Caco-2 (cell line): Measurements from ENCODE around the gene GBA3. TPM values are rescaled to one million over a fixed set of nuclear protein-coding genes. Genes with fewer than 3 reads are reported as not detected.

Experiments used
- BruUV-seq: library from RNA; stranded (reverse); fragments of 400-500 nt; replicated peaks from 2 replicates; lab custom pipeline; 2021; lab: Mats Ljungman, UMichigan
- CTCF ChIA-PET: fragments of 300-600 bp; sonication (Branson Sonifier 250); formaldehyde crosslinking; loops from one replicate; lab custom pipeline; 2022; ENCODE audit warnings: antibody characterized with exemption; lab: Charles Lee
- POLR2A ChIA-PET: fragments of 300-600 bp; sonication (Branson Sonifier 250); formaldehyde crosslinking; loops from one replicate; lab custom pipeline; 2022; ENCODE audit warnings: antibody characterized with exemption; lab: Charles Lee
- DNase-seq, 2 experiments: peaks; one replicate each; pipeline versions ENCODE4 v3.0.0 to v3.0.0-alpha.2; 2020 to 2022
- H3K27me3 ChIP-seq: replicated peaks from 2 replicates; pipeline ENCODE4 v1.6.0; 2011; ENCODE audit warnings: low read length; ENCODE audit not compliant: control insufficient read depth, insufficient read depth
- H3K36me3 ChIP-seq: 2 replicates; pipeline ENCODE4 v1.5.1; 2011; ENCODE audit warnings: low read length; ENCODE audit not compliant: control insufficient read depth, insufficient read depth
- H3K4me1 ChIP-seq: fragments of 250-450 bp; sonication (Bioruptor Pico); 2 replicates; pipeline ENCODE4 v1.5.1; 2020; ENCODE audit warnings: mild to moderate bottlenecking
- H3K4me3 ChIP-seq: 2 replicates; pipeline ENCODE4 v1.5.1; 2011; ENCODE audit warnings: low read depth, mild to moderate bottlenecking, control low read depth, low read length
- H3K9me3 ChIP-seq: fragments of 250-450 bp; sonication (Bioruptor Pico); 2 replicates; pipeline ENCODE4 v1.5.1; 2020; ENCODE audit warnings: mild to moderate bottlenecking, moderate library complexity
- H3K27ac Mint-ChIP-seq: one replicate; pipeline ENCODE4 v1.8.0; 2022; ENCODE audit warnings: mixed read lengths; ENCODE audit not compliant: unreplicated experiment
- H3K27me3 Mint-ChIP-seq: one replicate; pipeline ENCODE4 v1.8.0; 2022; ENCODE audit warnings: mixed read lengths; ENCODE audit not compliant: insufficient read depth, unreplicated experiment
- H3K36me3 Mint-ChIP-seq: one replicate; pipeline ENCODE4 v1.8.0; 2022; ENCODE audit warnings: mild to moderate bottlenecking, mixed read lengths; ENCODE audit not compliant: insufficient read depth, unreplicated experiment
- H3K4me1 Mint-ChIP-seq: one replicate; pipeline ENCODE4 v1.8.0; 2022; ENCODE audit warnings: low read depth, mixed read lengths; ENCODE audit not compliant: unreplicated experiment
- H3K4me3 Mint-ChIP-seq: one replicate; pipeline ENCODE4 v1.8.0; 2022; ENCODE audit warnings: mild to moderate bottlenecking, moderate library complexity, mixed read lengths; ENCODE audit not compliant: unreplicated experiment
- H3K9me3 Mint-ChIP-seq: one replicate; pipeline ENCODE4 v1.8.0; 2022; ENCODE audit warnings: mixed read lengths; ENCODE audit not compliant: unreplicated experiment
- intact Hi-C: fragments of 100-400 bp; cut with micrococcal nuclease; formaldehyde crosslinking; loops from one replicate; pipeline ENCODE4 v1.10.0; 2022; ENCODE audit not compliant: unreplicated experiment
- total RNA-seq: library from RNA; stranded (reverse); gene quantifications from 2 replicates; pipeline ENCODE4 v1.2.3, GENCODE V29; 2022
- TF ChIP-seq, protein P1 (sequence below), 2 experiments: fragments of 200-600 bp in 1 of 2; IDR thresholded peaks; 1 replicate in 1 of 2; 2 replicates in 1 of 2; pipeline versions ENCODE4 v1.5.1 to v1.8.0; 2011 to 2022; ENCODE audit warnings: antibody characterized with exemption in 1 of 2, control low read depth in 1 of 2, inconsistent platforms in 1 of 2, low read depth in 1 of 2, low read length in 1 of 2, mild to moderate bottlenecking in 1 of 2, moderate library complexity in 1 of 2; ENCODE audit not compliant: insufficient read depth in 1 of 2, severe bottlenecking in 1 of 2, unreplicated experiment in 1 of 2

The GBA3 gene
- total RNA-seq, 1 experiment from 2014 or later = 0.25 TPM

DNA sequence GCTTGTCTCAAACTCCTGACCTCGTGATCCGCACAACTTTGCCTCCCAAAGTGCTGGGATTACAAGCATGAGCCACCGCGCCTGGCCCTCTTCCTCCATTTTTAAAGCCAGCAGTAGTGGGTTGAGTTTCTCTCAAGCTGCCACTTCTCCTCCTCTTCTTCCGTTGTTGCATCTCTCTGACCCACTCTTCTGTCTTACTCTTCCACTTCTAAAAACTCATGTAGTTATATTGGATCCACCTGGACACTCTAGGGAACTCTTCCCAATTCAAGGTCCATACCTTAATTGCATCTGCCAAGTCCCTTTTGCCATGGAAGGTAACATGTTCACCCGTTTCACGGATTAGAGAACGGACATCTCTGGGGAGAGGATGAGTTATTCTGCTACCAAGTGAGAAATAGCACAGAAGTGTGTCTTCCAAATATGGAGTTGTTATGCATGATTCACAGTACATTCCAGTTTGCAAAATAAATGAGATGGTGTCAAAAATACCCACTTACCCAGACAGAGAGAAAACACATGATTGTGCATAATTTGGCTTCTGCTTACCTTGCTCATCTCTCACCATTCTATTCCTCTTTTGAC is 51.8 kb downstream of the GBA3 start:
- no peak overlapping the region for H3K27ac Mint-ChIP-seq
- intact Hi-C loops = no loop called here
- no TSS peak for BruUV-seq
- no peaks in the 10 kb centered on the region for H3K36me3 ChIP-seq
- no peak overlapping the region for H3K4me3 ChIP-seq
- ChIA-PET POLR2A (no interaction called here), CTCF (no interaction called here)
- TF ChIP-seq, protein P1, sequence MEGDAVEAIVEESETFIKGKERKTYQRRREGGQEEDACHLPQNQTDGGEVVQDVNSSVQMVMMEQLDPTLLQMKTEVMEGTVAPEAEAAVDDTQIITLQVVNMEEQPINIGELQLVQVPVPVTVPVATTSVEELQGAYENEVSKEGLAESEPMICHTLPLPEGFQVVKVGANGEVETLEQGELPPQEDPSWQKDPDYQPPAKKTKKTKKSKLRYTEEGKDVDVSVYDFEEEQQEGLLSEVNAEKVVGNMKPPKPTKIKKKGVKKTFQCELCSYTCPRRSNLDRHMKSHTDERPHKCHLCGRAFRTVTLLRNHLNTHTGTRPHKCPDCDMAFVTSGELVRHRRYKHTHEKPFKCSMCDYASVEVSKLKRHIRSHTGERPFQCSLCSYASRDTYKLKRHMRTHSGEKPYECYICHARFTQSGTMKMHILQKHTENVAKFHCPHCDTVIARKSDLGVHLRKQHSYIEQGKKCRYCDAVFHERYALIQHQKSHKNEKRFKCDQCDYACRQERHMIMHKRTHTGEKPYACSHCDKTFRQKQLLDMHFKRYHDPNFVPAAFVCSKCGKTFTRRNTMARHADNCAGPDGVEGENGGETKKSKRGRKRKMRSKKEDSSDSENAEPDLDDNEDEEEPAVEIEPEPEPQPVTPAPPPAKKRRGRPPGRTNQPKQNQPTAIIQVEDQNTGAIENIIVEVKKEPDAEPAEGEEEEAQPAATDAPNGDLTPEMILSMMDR (IDR thresholded peaks at IDR 0.05; ENCODE audit: insufficient read depth in 1 of 2, low read depth in 1 of 2, low read length in 1 of 2, severe bottlenecking in 1 of 2, unreplicated experiment in 1 of 2) = no peak
- H3K4me1 ChIP-seq = no peaks in the 10 kb centered on the region
- H3K9me3 ChIP-seq = no peaks in the 10 kb centered on the region
- no peaks in the 10 kb centered on the region for H3K4me1 Mint-ChIP-seq
- DNase-seq = no peak
- H3K36me3 Mint-ChIP-seq = no peaks in the 10 kb centered on the region
- peaks cover 6% of the 10 kb centered on the region for H3K27me3 Mint-ChIP-seq
- H3K9me3 Mint-ChIP-seq = no peaks in the 10 kb centered on the region
- no peak overlapping the region for H3K4me3 Mint-ChIP-seq
- H3K27me3 ChIP-seq = no peaks in the 10 kb centered on the region

DNA sequence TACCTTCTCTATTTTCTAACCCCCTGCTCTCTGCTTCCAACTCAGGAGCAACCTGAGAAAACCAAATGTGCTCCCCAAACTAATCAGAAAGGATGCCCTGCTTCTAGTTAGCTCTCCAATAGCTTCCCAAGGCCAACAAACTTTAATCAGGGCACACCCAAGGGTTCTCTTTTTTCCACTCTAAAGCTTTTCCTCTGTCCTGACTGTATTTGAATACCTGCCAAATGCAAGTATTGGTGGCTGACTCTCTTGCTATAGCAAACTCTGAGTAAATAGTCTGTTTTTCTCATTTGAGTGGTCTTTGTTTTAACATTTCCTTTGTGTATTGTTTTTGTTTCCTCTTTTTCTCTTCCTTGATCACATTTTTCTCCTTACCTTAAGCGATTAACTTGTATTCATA is 52.5 kb downstream of the GBA3 start:
- Mint-ChIP-seq H3K4me1 (no peaks in the 10 kb centered on the region), H3K27ac (no peak overlapping the region), H3K9me3 (no peaks in the 10 kb centered on the region), H3K4me3 (no peak overlapping the region), H3K36me3 (no peaks in the 10 kb centered on the region), H3K27me3 (peaks cover 6% of the 10 kb centered on the region)
- TF ChIP-seq, protein P1 (IDR thresholded peaks at IDR 0.05; ENCODE audit: insufficient read depth in 1 of 2, low read depth in 1 of 2, low read length in 1 of 2, severe bottlenecking in 1 of 2, unreplicated experiment in 1 of 2) = no peak
- Histone ChIP-seq H3K9me3 (no peaks in the 10 kb centered on the region), H3K4me1 (no peaks in the 10 kb centered on the region), H3K36me3 (no peaks in the 10 kb centered on the region), H3K4me3 (no peak overlapping the region), H3K27me3 (no peaks in the 10 kb centered on the region)
- no TSS peak for BruUV-seq
- ChIA-PET CTCF (no interaction called here), POLR2A (no interaction called here)
- DNase-seq = no peak
- intact Hi-C loops = no loop called here

DNA sequence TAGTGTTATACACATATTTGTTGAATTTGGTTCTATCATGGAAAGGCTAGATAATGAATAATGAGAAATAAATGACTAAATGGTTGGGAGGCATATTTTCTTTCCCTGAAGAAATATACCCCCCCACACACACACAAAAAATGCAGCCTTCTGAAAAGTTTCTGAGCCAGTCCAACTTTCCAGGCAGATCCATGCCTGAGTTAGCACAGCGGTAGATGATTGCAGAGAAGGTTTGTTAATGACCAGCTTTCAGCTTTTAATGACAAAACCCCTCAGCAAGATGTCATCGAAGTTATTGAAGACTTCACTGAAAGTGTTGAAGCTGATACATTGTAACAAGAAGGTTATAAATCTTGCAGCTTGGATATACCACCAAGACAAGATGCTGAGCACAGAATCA is 61.4 kb downstream of the GBA3 start:
- no peak for DNase-seq
- intact Hi-C loops = no loop called here
- POLR2A ChIA-PET = no interaction called here
- peaks cover 5% of the 10 kb centered on the region for H3K27me3 Mint-ChIP-seq
- Histone ChIP-seq H3K9me3 (no peaks in the 10 kb centered on the region), H3K4me1 (no peaks in the 10 kb centered on the region), H3K36me3 (no peaks in the 10 kb centered on the region), H3K4me3 (no peak overlapping the region), H3K27me3 (no peaks in the 10 kb centered on the region)
- H3K36me3 Mint-ChIP-seq = no peaks in the 10 kb centered on the region
- H3K4me3 Mint-ChIP-seq = no peak overlapping the region
- CTCF ChIA-PET = no interaction called here
- BruUV-seq = no TSS peak
- no peaks in the 10 kb centered on the region for H3K4me1 Mint-ChIP-seq
- no peaks in the 10 kb centered on the region for H3K9me3 Mint-ChIP-seq
- TF ChIP-seq, protein P1 (IDR thresholded peaks at IDR 0.05; ENCODE audit: insufficient read depth in 1 of 2, low read depth in 1 of 2, low read length in 1 of 2, severe bottlenecking in 1 of 2, unreplicated experiment in 1 of 2) = no peak
- H3K27ac Mint-ChIP-seq = no peak overlapping the region
